GM12878 (cell line): ENCODE measurements around the gene ACHE. TPM values are rescaled to one million over a fixed set of nuclear protein-coding genes. Genes with fewer than 3 reads are reported as not detected.

Source experiments
- ATAC-seq: fragments of 200-7000 bp; cut with Tn5 transposase; 3 replicates; pipeline ENCODE4 v1.9.1; 2020; ENCODE audit warnings: mild to moderate bottlenecking, moderate library complexity
- BruUV-seq: library from RNA; stranded (reverse); fragments of 400-500 nt; replicated peaks from 2 replicates; lab custom pipeline; 2021; lab: Mats Ljungman, UMichigan
- CTCF ChIA-PET: fragments of 300-600 bp; sonication (Branson Sonifier 250); formaldehyde crosslinking; extraction: SDS; loops from one replicate; lab custom pipeline; 2021; ENCODE audit warnings: inconsistent platforms; lab: Yijun Ruan, JAX
- POLR2A ChIA-PET: fragments of 350-600 bp; formaldehyde crosslinking; extraction: SDS; loops from one replicate; lab custom pipeline; 2021; ENCODE audit warnings: inconsistent platforms; lab: Charles Lee
- RAD21 ChIA-PET: fragments of 300-600 bp; sonication (Branson Sonifier 250); formaldehyde crosslinking; loops from one replicate; lab custom pipeline; 2023; ENCODE audit warnings: antibody characterized with exemption; ENCODE audit not compliant: unreplicated experiment; lab: Charles Lee
- SMC1A ChIA-PET: fragments of 300-600 bp; sonication (Branson Sonifier 250); formaldehyde crosslinking; loops from one replicate; lab custom pipeline; 2023; ENCODE audit not compliant: unreplicated experiment, uncharacterized antibody; lab: Charles Lee
- DNase-seq: peaks from one replicate; pipeline ENCODE4 v3.0.0-alpha.2; 2011; ENCODE audit warnings: low read depth, low spot score
- FAIRE-seq: peaks from 3 replicates; lab custom pipeline; 2011; peaks lifted over from hg19 to GRCh38; lab: Jason Lieb, UNC
- H2AFZ ChIP-seq: 2 replicates; pipeline ENCODE4 v1.6.0; 2011; ENCODE audit warnings: low read depth, low read length, control low read depth; ENCODE audit not compliant: control insufficient read depth
- H3K27ac ChIP-seq: 2 replicates; pipeline ENCODE4 v1.5.1; 2011; ENCODE audit warnings: control low read depth; ENCODE audit not compliant: control insufficient read depth, insufficient read depth
- H3K27me3 ChIP-seq, 2 experiments: replicated peaks in 1 of 2; 2 replicates each; pipeline versions ENCODE4 v1.6.0 to v1.6.1; 2011; ENCODE audit warnings: low read length in 1 of 2; ENCODE audit not compliant: control insufficient read depth in 2 of 2, insufficient read depth in 2 of 2
- H3K36me3 ChIP-seq, 2 experiments: 2 replicates each; pipeline ENCODE4 v1.5.1; 2011; ENCODE audit warnings: low read length in 1 of 2; ENCODE audit not compliant: control insufficient read depth in 2 of 2, insufficient read depth in 2 of 2
- H3K4me1 ChIP-seq: 2 replicates; pipeline ENCODE4 v1.6.1; 2011; ENCODE audit warnings: mild to moderate bottlenecking, low read length, moderate library complexity, mixed read lengths; ENCODE audit not compliant: control insufficient read depth, insufficient read depth
- H3K4me2 ChIP-seq: 2 replicates; pipeline ENCODE4 v1.6.0; 2011; ENCODE audit warnings: control low read depth; ENCODE audit not compliant: control insufficient read depth, insufficient read depth
- H3K4me3 ChIP-seq: fragments of 200-600 bp; sonication (generic); 2 replicates; pipeline ENCODE4 v1.5.1; 2016
- H3K79me2 ChIP-seq: 2 replicates; pipeline ENCODE4 v1.6.0; 2011; ENCODE audit warnings: low read length; ENCODE audit not compliant: control insufficient read depth, insufficient read depth
- H3K9ac ChIP-seq: 2 replicates; pipeline ENCODE4 v1.8.0; 2011; ENCODE audit warnings: low read length, control low read depth, mixed read lengths; ENCODE audit not compliant: control insufficient read depth, insufficient read depth
- H3K9me3 ChIP-seq: replicated peaks from 3 replicates; pipeline ENCODE4 v1.5.1; 2011; ENCODE audit warnings: mild to moderate bottlenecking, low read length; ENCODE audit not compliant: control insufficient read depth, insufficient read depth
- H4K20me1 ChIP-seq: 2 replicates; pipeline ENCODE4 v1.6.0; 2011; ENCODE audit not compliant: control insufficient read depth, insufficient read depth
- POLR2A ChIP-seq: IDR thresholded peaks from 2 replicates; pipeline ENCODE4 v1.6.1; 2011; ENCODE audit warnings: low read depth, mild to moderate bottlenecking, low read length
- REST ChIP-seq: IDR thresholded peaks from 2 replicates; pipeline ENCODE4 v1.6.1; 2012; ENCODE audit warnings: mild to moderate bottlenecking, low read depth, low read length
- WGBS: methylation state at CpG from one replicate; pipeline ENCODE4 v1.1.6; 2016; ENCODE audit warnings: low lambda C conversion rate; ENCODE audit not compliant: insufficient replicate concordance, insufficient coverage; ENCODE audit errors: missing lambda C conversion rate; 5-methylcytosine and 5-hydroxymethylcytosine counted together
- in situ Hi-C: fragments of 300-500 bp; cut with MboI; formaldehyde crosslinking; loops from 9 replicates; pipeline ENCODE4 v1.14.3; 2018; ENCODE audit warnings: mixed read lengths
- intact Hi-C: fragments of 100-400 bp; cut with micrococcal nuclease; formaldehyde crosslinking; loops from one replicate; pipeline ENCODE4 v1.14.2; 2022; ENCODE audit not compliant: unreplicated experiment
- polyA plus RNA-seq, 11 experiments: library from polyadenylated mRNA; depleted of rRNA in 4 of 11; unstranded in 6 of 11; stranded (reverse) in 5 of 11; fragments of >200 nt; fragmentation: Nextera tagmentation in 4 of 11; fragmentation: Illumina TruSeq in 1 of 11; extraction: Ambion mirVana in 4 of 11; extraction: Trizol in 1 of 11; gene quantifications; 1 replicate in 1 of 11; 2 replicates in 10 of 11; pipeline versions ENCODE4 v1.2.1 to v1.2.3, GENCODE V29; 2011 to 2016; ENCODE audit warnings: inconsistent platforms in 2 of 11, missing spikeins in 2 of 11, low read depth in 1 of 11
- total RNA-seq, 4 experiments: library from RNA; depleted of rRNA in 3 of 4; stranded (reverse); fragments of >200 nt in 3 of 4; fragmentation: Illumina TruSeq in 1 of 4; extraction: Trizol in 1 of 4; gene quantifications; 2 replicates each; pipeline versions ENCODE4 v1.2.1 to v1.2.3, GENCODE V29; 2013 to 2021

ACHE gene
- total and polyA plus RNA-seq, 10 of the 15 experiments (the other 5 are each of a cell fraction or from before 2014, with no cell fraction given): 0.07 to 5.1 (median 2.3) TPM; not detected in 1

- ChIA-PET RAD21 (interaction anchor here (1.8 to 1.9 kb wide), 2 partner anchors 11 to 34 kb away, joined by 6 to 7 read pairs; partner anchors contain the start of genes SLC12A9 and SRRT), CTCF (interaction anchor here (0.6 to 1.2 kb wide), 3 partner anchors 8 to 358 kb away, joined by 3 to 7 read pairs (median 5); no protein-coding TSS in a partner anchor), SMC1A (interaction anchor here (1.1 to 4.4 kb wide), 3 partner anchors 9 to 191 kb away, joined by 3 to 33 read pairs (median 3); no protein-coding TSS in a partner anchor), POLR2A (interaction anchor here (0.5 to 6.7 kb wide), 4 partner anchors 10 to 139 kb away, joined by 3 to 131 read pairs (median 5); partner anchors contain the start of gene SRRT)
- Histone ChIP-seq H3K4me2 (no peak overlapping the region), H3K9ac (no peak overlapping the region), H3K4me3 (no peak overlapping the region), H3K27ac (no peak overlapping the region), H3K27me3 (no peaks in the 10 kb centered on the region), H3K36me3 (peaks cover 29 to 56% of the 10 kb centered on the region in 2 experiments), H3K4me1 (peaks cover 30% of the 10 kb centered on the region), H4K20me1 (no peaks in the 10 kb centered on the region; the same call in 1 of the 2 replicates), H2AFZ (no peak overlapping the region)
- BruUV-seq: no TSS peak
- FAIRE-seq: no peak
- WGBS: 94% methylated on average over 27 of the region's 27 CpGs
- in situ Hi-C loops: no loop called here
- no peak for DNase-seq
- no peak for ATAC-seq
- TF ChIP-seq REST (no peak), POLR2A (peak; percentile 36; the same call in 1 of the 2 replicates)
- TF ChIP-seq, all 136 proteins: peak for 1
- Histone ChIP-seq H3K9me3 (no peaks in the 10 kb centered on the region), H3K79me2 (peaks cover 21% of the 10 kb centered on the region)
- intact Hi-C loops: no loop called here
Observed at GRCh38 chr7:100886142-100886935, 9.3 kb downstream of the ACHE start.
